LNCAP (cell line): ENCODE measurements around the gene GRM7.

Source experiments
- CTCF ChIP-seq: fragments of 450-650 bp; IDR thresholded peaks from 2 replicates; pipeline ENCODE4 v1.5.1; 2017; ENCODE audit warnings: mild to moderate bottlenecking

Gene GRM7

GRCh38 chr3:7264196-7264526, 403.2 kb downstream of the GRM7 start:
- TF ChIP-seq CTCF = no peak

GRCh38 chr3:7265736-7266135, 404.8 kb downstream of the GRM7 start:
- no peak for TF ChIP-seq CTCF

GRCh38 chr3:7266551-7266950, 405.6 kb downstream of the GRM7 start:
- no peak for TF ChIP-seq CTCF

- TF ChIP-seq CTCF = no peak
Observed at GRCh38 chr3:7270731-7271130, 409.8 kb downstream of the GRM7 start.

GRCh38 chr3:7271631-7272030, 410.7 kb downstream of the GRM7 start:
- no peak for TF ChIP-seq CTCF

- TF ChIP-seq CTCF = no peak
Observed at GRCh38 chr3:7272203-7272602, 411.3 kb downstream of the GRM7 start.

GRCh38 chr3:7275396-7275795, 414.5 kb downstream of the GRM7 start:
- no peak for TF ChIP-seq CTCF

- no peak for TF ChIP-seq CTCF
Observed at GRCh38 chr3:7280318-7280717, 419.4 kb downstream of the GRM7 start.
